ENCODE data around the gene BLACAT1. TPM values are rescaled to one million over a fixed set of nuclear protein-coding genes. Genes with fewer than 3 reads are reported as not detected.

BLACAT1 gene
- total and polyA plus RNA-seq, 7 donors = not detected

DNA sequence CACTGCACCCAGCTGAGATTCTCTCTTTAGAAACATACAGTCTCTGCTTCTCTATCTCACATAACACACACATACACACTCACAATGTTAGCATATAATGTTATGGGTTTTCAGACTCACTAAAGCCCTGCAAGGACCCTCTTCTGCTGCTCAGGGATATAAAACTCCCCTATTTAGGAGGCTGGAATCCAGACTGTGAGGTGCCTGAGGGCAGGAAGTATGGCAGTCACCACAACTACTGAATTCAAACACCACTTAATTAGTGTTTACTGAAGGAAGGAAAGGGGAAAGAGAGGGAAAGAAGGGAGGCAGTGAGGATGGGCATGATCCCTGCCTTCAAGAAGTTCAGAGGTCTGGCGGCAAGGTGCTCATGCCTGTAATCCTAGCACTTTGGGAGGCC, 40.8 kb upstream of the BLACAT1 start:
- H3K36me3 ChIP-seq (ENCODE audit: insufficient read depth in 1 of 2, low read depth in 1 of 2) = no peaks in the 10 kb centered on the region

DNA sequence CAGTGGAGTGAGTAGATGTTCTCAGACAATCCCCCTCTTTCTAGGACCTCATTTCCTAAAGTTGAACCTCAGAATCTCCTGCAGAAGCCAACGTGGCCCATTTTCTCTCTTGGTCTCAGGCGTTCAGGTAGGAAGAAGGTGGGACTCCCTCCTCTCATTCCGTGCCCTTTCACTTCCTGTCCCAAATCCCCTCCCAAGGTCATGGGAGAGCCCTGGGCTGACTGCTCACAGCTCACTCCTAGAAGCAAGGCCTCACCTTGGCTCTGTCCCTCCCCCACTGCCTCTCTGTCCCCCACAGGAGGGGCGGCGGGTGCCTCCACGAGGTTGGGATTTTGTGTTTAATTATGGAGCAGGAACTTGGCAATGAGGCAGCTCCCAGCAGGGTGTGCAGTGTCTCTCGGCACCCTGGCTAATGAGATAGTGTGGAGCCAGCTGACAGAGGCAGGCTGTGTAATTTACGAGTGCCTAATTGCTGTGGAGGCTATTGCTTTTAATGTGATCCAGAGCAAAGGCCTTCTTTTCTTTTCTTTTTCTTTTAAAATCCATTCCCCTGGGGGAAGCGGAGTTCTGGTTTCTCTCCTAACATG, 39.5 kb upstream of the BLACAT1 start:
- no peaks in the 10 kb centered on the region for H3K36me3 ChIP-seq (ENCODE audit: insufficient read depth in 1 of 2, low read depth in 1 of 2)
- DNase-seq = no peak
- ATAC-seq = no peak

More for the DNA sequence above, 40.8 kb upstream of the BLACAT1 start:
- DNase-seq (no peak), ATAC-seq (no peak)
- Histone ChIP-seq H3K4me1 (peaks cover 13% of the 10 kb centered on the region), H3K4me3 (no peak overlapping the region), H3K27me3 (ENCODE audit: insufficient read depth in 3 of 3, low read length in 2 of 3) (no peaks in the 10 kb centered on the region), H3K9me3 (no peaks in the 10 kb centered on the region), H3K27ac (no peak overlapping the region)
- intact Hi-C loops (cut with DNase I) = loop anchor here in 1 of 2 donors (10.0 kb wide), 1 partner anchor 1068 kb away; no protein-coding TSS in a partner anchor
- WGBS, 3 donors = 100% methylated on average over 1 of the region's 1 CpG
- TF ChIP-seq, protein P1, sequence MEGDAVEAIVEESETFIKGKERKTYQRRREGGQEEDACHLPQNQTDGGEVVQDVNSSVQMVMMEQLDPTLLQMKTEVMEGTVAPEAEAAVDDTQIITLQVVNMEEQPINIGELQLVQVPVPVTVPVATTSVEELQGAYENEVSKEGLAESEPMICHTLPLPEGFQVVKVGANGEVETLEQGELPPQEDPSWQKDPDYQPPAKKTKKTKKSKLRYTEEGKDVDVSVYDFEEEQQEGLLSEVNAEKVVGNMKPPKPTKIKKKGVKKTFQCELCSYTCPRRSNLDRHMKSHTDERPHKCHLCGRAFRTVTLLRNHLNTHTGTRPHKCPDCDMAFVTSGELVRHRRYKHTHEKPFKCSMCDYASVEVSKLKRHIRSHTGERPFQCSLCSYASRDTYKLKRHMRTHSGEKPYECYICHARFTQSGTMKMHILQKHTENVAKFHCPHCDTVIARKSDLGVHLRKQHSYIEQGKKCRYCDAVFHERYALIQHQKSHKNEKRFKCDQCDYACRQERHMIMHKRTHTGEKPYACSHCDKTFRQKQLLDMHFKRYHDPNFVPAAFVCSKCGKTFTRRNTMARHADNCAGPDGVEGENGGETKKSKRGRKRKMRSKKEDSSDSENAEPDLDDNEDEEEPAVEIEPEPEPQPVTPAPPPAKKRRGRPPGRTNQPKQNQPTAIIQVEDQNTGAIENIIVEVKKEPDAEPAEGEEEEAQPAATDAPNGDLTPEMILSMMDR (IDR thresholded peaks at IDR 0.05) = no peak

DNA sequence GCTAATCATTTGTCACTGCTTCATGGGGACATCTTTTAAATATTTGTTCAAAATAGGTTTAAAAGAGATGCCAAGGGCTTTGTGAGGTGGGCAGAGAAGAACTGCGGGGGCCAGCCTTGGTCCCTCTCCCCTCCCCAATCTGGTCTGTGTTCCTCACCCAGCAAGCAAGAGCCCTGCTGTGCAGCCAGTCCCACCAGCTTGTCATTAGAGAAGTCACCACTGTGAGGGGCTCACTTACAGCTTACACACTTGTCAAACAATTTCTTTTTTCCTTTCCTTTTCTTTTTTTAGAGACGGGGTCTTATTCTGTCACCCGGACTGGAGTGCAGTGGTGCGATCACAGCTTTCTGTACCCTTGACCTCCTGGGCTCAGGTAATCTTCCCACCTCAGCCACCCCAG, 38.3 kb upstream of the BLACAT1 start:
- no peaks in the 10 kb centered on the region for H3K9me3 ChIP-seq
- ATAC-seq (no peak), DNase-seq (no peak)
- H3K4me1 ChIP-seq = peaks cover 13% of the 10 kb centered on the region
- intact Hi-C loops (cut with DNase I) = loop anchor here in 1 of 2 donors (10.0 kb wide), 1 partner anchor 1071 kb away; no protein-coding TSS in a partner anchor
- no peaks in the 10 kb centered on the region for H3K36me3 ChIP-seq (ENCODE audit: insufficient read depth in 1 of 2, low read depth in 1 of 2)
- no peak overlapping the region for H3K4me3 ChIP-seq
- peaks cover 0 to 7% (median 0%) of the 10 kb centered on the region in 3 donors for H3K27me3 ChIP-seq (ENCODE audit: insufficient read depth in 3 of 3, low read length in 2 of 3)
- H3K27ac ChIP-seq = no peak overlapping the region
- WGBS, 3 donors = 85 to 92% (median 86%) methylated on average over 4 of the region's 4 CpGs
- TF ChIP-seq, protein P1 (IDR thresholded peaks at IDR 0.05) = no peak

More for the DNA sequence above, 39.5 kb upstream of the BLACAT1 start:
- Histone ChIP-seq H3K4me3 (no peak overlapping the region), H3K4me1 (peaks cover 13% of the 10 kb centered on the region), H3K9me3 (no peaks in the 10 kb centered on the region), H3K27me3 (ENCODE audit: insufficient read depth in 3 of 3, low read length in 2 of 3) (peaks cover 0 to 7% (median 0%) of the 10 kb centered on the region in 3 donors), H3K27ac (no peak overlapping the region)
- WGBS, 3 donors = 54 to 59% (median 56%) methylated on average over 9 of the region's 9 CpGs
- intact Hi-C loops (cut with DNase I) = loop anchor here in 1 of 2 donors (10.0 kb wide), 1 partner anchor 1069 kb away; no protein-coding TSS in a partner anchor
- TF ChIP-seq, protein P1 (IDR thresholded peaks at IDR 0.05) = no peak

DNA sequence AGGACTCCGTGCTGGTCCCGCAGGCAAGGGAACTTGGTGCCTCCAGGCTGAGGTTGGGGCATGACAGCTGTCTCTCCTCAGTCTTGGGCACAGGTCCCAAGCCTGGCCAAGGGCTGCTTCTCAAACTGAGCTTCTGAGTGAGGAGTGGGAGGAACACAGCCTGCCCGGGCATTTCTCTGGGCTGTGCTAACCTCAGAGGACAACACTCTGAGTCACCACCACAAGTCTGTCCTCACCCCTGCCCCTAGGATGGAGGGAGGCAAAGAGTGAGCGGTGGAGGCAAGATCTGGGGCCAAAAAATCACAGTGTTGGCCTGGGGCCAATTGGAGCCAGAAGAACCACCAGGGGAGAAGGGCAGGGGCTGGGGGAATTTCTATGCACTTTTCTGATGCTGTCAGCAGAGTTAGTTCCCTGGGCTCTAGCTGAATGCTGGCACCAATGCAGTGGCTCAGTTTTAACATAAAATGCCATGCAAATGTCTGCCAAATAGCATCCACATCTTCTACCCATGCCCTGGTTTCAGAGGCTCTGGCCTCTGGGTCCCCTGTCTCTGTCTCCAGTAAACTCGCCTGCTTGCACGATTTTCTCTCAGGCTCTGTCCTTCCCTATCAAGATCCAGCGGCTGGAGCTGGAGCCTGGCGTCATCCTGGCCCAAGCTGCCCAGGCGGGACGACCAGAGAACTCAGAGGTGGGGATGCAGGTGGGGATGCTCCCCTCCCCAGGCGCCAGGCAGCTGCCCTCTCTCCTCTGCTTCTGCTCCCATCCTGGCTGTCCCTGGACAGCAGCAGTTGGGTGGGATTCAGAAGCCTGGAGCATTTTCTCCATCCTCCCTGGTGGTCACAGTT, 37.6 kb upstream of the BLACAT1 start:
- no peak for DNase-seq
- Histone ChIP-seq H3K27ac (no peak overlapping the region), H3K9me3 (no peaks in the 10 kb centered on the region), H3K4me1 (peaks cover 13% of the 10 kb centered on the region), H3K36me3 (ENCODE audit: insufficient read depth in 1 of 2, low read depth in 1 of 2) (no peaks in the 10 kb centered on the region), H3K27me3 (ENCODE audit: insufficient read depth in 3 of 3, low read length in 2 of 3) (peaks cover 0 to 7% (median 0%) of the 10 kb centered on the region in 3 donors), H3K4me3 (no peak overlapping the region)
- ATAC-seq = peak; percentile 54 to 69 (median 62)
- 32 to 44% (median 39%) methylated on average over 11 of the region's 11 CpGs for WGBS, 3 donors
- intact Hi-C loops (cut with DNase I) = loop anchor here in 1 of 2 donors (10.0 kb wide), 1 partner anchor 1071 kb away; no protein-coding TSS in a partner anchor
- TF ChIP-seq, protein P1 (IDR thresholded peaks at IDR 0.05) = no peak

Measured in psoas muscle (tissue), 8 donors.